ENCODE results near the gene FYN.

DNA sequence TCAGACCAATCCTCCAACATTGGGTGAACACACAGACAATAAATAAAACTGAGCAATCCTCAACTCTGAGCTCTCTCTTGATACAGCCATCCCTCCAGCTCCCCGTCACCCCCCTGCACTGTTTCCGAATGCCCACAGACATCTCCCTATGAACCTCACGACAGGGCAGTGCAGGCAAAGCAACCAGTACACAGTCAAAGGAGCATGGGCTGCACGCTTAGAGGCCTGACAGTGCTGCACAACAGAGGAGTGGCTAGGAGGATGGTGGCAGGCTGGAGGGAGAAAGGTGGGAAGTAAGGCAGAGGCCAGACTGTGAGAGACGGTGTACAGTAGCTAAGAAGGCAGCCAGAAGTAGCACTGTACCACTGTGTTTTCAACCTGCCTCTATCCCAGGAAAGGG is 24.0 kb downstream of the FYN start:
- TF ChIP-seq RBAK (tag by site-specific recombination; IDR thresholded peaks at IDR 0.05) (no peak), CTCF (tag by site-specific recombination; IDR thresholded peaks at IDR 0.05) (no peak), TSHZ1 (tag by site-specific recombination; IDR thresholded peaks at IDR 0.05; ENCODE audit: borderline replicate concordance) (no peak), ZNF366 (tag by site-specific recombination; conservative IDR thresholded peaks at IDR 0.05) (no peak), ZNF473 (tag by site-specific recombination; IDR thresholded peaks at IDR 0.05) (no peak), GLI4 (tag by site-specific recombination; IDR thresholded peaks at IDR 0.05) (no peak), ZNF521 (tag by site-specific recombination; IDR thresholded peaks at IDR 0.05) (no peak), ZNF239 (tag by site-specific recombination; IDR thresholded peaks at IDR 0.05) (no peak), ZSCAN16 (tag by site-specific recombination; IDR thresholded peaks at IDR 0.05) (no peak), ZSCAN5A (tag by site-specific recombination; IDR thresholded peaks at IDR 0.05) (no peak), ZNF354C (tag by site-specific recombination; IDR thresholded peaks at IDR 0.05; ENCODE audit: borderline replicate concordance, low read depth) (no peak)
- TF ChIP-seq, protein P1, sequence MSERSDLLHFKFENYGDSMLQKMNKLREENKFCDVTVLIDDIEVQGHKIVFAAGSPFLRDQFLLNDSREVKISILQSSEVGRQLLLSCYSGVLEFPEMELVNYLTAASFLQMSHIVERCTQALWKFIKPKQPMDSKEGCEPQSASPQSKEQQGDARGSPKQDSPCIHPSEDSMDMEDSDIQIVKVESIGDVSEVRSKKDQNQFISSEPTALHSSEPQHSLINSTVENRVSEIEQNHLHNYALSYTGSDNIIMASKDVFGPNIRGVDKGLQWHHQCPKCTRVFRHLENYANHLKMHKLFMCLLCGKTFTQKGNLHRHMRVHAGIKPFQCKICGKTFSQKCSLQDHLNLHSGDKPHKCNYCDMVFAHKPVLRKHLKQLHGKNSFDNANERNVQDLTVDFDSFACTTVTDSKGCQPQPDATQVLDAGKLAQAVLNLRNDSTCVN (tag by site-specific recombination; optimal IDR thresholded peaks at IDR 0.05): no peak

All from HEK293 (cell line).